ENCODE measurements around the gene PIEZO1.

PIEZO1 gene

DNA sequence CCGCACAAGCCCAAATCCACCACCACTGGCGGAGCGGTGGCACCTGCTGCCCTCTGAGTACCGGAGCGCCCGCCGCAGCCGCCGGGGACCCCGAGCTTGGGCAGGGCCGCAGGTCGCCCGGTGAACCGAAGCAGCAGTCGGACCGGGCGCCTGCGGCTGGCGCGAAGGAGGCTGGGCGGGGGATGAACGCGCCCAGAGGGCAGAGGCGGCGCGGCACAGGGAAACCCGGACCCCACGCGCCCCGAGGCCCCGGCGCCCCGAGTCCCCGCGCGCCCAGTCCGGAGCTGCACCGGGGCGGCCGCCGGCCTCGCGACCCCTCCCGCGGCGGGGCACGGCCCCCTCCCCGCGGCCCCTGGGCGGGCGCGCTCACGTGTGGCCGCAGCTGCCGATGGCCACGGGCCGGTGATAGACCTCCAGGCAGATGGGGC, 79.2 kb downstream of the PIEZO1 start:
- DNase-seq (ENCODE audit: low spot score) = peak; percentile 62

DNA sequence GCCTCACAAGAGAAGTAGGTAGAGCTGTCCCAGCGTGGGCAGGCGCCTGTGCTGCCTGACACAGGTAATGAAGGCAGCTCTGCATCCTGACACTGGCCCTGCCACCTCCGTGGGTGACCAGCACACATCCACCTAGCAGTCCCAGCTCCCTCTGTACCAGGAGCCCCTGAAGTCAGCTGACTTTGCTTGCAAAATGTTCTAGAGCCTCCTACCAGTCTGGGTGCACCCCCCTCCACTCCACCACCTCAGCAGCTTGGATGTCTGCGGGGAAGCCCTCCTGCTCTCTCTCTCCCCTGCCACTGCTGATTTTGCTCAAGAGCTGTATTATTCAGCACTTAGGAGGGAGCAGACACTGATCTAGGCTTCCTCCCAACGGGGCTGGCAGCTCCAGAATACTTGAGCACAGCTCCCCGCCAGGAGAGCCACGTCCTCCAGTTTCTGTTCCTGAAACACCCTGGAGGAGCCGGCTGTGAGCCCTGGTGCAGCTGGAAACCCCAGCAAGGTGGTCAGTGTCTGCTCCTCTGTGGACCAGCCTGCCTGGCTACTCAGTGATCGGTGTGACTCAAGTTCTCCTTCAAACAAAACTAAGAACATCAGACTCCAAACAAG, 79.8 kb downstream of the PIEZO1 start:
- DNase-seq (ENCODE audit: low spot score) = peak; percentile 59

DNA sequence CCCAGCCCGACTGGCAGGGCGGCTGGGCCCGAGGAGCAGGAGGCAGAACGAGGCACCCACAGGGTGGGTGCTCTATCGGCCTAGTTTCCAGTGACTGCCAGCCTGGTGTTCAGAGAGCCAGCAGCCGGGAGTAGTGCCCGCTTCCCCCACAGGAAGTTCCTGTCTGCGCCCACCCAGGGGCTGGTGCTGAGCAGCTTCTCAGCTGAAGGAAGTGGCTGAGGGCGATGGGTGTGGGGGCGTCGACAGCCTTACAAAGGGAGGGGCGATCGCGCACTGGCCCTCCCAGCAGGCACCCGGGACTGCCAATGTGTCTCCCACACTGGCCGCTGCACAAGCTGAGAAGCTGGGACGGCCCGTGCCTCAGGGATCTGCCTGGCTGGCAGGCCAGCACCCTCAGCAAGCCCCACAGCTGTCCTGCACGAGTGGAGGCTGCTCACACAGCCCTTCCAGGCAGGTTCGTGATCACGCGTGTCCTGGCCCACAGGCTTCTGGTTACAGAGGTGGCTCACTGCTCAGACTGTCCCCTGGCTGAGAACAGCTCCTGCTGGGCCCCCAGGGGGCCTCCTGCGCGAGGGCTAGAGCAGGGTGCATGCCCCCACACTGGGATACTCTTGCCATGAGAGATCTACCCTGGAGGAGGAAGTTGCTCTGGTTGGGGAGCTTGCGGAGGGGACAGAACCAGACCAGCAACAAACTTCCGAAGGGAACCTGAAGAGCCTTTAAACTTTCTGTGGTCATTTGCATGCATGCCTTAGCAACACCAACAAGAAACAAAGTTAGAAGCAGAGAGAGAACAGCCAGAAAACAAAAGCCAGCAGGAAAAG, 81.3 kb downstream of the PIEZO1 start:
- DNase-seq (ENCODE audit: low spot score) = no peak

DNA sequence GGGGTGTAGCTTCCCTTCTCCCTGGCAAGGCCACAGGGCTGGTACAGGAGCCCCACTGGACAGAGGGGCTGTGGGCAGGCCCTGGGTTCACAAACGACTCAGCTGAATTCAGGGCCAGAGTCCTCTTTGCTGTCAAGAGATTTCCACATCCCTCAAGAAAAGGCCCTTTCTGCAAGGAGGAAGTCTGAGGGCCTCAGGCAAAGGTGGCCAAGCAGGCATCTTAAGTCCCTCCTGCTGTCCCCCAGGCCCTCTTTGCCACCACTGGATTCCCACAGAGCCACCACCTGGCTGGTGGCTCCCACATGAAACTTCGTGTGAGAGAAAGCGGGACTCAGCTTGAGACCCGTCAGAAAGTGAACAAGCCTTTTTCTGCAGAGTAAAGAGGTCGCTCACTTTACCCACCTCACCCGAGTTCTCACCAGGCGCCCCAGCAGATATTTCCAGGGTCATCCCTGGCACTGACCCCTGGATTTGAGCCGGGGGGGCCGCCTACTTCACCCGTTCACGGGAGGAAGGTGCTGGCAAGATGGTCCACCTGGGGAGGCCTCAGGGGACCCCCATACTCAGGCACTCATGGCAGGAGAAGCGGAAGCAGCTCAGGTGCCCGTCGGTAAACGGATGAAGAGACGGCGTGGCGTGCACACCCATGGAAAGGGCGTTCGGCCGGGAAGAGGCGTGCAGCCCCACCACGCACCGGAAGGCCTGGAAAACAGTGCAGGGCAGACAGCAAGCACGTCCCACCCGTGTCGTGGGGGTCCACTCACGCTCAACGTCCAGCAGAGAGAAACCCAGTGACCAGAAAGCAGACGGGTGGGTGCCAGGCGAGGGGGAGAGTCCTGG, 82.4 kb downstream of the PIEZO1 start:
- DNase-seq (ENCODE audit: low spot score) = no peak

DNA sequence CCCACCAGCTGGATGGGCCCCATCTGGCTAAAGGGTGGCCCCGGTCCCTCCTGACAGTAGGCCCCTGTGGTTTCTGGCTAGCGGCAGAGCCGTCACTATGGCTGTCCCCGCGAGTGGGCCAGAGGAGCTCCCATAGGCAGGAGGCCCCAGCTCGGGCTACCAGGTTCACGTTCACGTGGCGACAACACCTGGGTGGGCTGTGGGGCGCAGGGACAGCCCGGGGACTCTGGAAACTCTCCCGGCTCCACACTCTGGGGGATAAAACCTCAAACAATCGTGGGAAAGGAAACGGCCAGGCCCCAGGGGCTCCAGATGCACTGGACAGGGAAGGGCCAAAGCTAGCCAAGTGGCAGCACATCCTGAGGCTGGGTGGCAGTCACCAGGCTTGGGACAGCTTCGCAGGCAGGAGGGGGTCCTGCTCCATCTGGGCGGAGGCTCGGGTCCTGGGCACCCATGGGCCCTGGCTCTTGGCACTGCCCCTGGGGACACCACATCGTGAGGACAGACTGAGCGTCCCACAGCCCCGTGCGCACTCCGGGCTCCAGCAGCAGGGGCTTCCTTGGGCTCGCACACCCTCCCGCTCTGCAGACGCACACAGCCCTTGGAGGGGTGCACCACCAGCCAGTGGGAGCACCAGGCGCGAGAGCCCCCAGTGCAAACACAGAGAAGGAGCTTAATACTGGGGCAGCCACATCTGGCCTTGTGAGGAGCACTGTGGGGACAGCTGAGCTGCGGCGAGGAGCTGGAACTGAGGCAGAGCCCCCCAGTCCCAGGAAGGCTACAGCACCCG, 83.2 kb downstream of the PIEZO1 start:
- DNase-seq (ENCODE audit: low spot score) = no peak

DNA sequence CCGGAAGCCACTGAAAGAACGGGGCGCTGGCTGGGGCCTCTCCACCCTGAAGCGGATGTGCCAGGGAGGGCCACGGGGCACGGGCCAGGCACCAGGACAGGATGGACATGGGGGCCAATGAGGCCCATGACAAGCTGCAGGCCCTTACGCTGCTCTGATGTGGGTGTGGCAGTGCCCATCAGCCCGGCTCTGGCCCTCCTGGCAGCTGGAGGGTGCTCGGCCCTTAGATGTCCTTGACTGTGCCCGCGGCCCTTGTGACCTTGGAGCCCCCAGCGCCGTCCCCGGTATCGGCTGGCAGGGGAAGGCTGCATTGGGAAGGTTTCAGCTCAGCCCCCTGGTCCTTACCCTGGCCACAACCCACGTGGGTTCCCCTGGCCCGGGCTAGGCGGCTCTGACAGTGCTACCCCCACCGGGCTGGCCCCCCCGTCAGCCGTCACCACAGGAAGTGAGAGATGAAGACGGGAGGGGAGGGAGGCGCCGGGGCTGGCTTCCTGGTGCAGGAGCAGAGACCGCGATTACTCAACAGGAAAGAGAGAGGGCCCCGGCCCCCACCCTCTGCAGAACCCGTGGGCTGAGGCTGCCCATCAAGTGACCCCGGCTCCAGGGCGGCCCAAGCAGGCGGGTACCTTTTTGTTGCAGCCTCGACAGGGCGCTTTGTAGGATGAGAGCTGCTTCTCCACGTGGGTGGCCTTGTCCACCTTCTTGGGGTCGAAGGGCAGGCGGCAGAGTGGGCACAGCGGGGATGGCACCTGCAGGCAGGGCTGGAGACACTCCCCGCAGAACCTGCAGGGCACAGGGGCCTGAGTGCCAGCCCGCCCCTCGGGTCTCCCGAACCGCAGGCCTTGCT, 84.2 kb downstream of the PIEZO1 start:
- DNase-seq (ENCODE audit: low spot score) = peak; percentile 84

DNA sequence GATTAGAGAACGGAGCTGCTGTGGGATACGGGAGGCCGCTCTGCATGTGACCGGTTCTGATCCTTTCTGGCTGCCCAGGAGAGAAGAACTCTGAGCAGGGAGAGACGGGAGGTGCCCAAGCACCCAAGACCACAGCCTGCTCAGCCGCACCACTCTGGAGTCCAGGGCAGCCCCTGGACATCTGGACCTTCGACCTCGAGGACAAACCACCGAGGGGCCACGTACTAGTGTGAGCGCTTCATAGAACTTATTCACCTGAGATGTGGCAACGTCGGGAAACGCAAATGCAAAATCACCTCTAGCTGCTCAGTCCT, 84.7 kb downstream of the PIEZO1 start:
- DNase-seq (ENCODE audit: low spot score) = no peak

DNA sequence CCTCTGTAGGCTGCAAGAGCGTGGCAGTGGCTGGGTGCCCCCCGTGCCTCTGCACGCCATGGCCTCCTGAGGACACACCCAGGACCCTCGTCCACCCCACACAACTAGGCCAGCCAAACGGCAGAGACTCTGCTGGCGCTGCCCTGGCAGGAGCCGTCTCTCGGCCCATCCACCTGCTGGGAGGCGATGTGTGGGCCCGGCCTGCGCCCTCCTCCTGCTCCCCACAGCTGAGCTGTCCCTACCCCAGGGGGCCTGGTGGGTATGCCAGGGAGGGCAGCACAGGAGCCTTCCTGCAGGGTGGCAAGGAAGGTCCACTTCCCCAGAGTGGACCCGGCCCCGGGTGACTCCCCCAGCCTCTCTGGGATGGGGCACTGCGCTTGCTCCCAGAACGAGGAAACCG, 85.8 kb downstream of the PIEZO1 start:
- DNase-seq (ENCODE audit: low spot score) = no peak

DNA sequence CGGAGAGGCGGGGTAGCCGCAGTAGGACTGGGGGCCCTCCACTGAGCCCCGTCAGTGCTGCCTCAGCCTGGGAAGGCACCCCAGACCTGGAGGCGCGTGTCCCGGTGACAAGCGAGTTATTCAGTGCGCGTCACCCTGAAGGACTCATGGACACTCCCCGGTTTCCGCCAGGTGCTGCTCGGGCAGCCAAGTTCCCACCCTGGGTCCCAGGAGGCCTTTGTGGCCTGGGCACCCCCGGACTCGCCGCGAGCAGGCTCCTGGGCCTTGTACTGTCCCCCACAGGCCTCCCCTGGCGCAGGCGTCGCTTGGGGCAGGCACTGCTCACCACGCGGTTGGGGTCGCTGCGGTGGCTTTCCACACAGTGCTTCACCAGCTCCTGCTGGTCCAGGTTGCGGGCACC, 86.4 kb downstream of the PIEZO1 start:
- no peak for DNase-seq (ENCODE audit: low spot score)

DNA sequence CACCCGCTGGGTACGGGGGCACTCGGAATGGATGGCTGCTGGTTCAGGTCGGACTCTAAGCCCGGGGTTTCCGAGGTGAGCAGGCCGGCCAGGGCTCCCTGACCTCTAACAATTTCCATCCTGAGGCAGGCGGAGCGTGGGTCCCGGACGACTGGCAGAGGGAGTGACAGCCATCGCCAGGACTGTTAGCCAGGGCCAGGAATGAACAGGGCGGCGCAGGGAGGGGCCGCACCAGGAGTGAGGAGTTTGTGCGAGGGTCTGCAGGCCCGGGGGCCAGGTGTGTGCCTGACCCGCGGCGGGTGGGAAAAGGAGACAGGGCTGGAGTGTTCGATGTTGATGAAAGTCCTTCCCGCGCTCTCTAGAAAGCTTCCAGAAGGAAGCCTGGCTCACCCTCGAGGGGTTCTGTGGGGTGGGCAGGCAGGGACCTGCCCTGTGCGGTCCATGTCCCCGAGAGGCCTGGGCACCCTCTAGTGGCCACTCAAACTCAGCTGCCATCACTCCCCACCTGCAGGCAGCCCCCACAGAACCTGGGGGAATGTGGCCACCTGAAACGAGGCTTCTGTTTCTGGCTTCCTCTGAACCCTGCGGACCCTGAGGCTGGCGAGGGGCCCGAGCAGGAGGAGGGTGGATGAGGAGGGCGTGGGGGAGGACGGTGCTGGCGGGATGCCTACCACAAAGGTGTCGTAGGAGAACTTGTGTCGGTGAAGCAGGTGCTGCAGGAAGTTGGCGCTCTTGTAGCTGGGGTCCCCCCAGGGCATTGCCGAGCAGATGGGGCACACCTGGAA, 87.0 kb downstream of the PIEZO1 start:
- no peak for DNase-seq (ENCODE audit: low spot score)

DNA sequence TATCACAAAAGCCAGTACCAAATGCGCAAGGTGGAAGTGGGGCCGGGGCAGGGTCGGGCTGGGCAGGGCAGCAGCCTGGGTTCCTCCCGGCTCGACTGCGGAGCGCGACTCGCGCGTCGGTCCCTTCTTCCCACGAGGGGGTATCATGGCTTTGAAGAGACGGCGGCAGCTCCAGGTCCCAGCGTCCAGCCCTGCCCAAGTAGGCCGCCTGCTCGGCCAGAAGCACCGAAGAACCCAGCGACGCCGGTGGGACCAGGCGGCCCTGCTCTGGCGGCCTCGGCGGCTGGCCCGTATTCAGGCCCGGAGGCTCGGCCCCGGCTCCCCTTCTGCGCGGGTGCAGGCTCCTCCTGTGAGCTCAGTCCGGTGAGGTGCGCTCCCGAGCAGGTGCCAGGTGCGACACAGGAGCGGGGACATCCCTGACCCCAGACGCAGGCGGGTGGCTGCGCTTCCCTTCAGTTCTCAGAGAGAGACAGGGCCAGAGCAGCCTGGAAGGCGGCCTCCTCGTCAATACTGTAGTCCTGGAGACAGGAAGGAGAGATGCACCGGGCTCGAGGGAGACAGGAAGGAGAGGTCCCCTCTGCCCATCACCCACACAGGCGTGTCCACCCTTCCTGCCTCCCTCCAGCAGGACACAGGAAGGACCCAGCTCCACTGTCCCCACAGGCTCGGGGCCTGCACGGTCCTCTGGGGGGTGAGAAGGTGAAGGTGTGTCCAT, 87.7 kb downstream of the PIEZO1 start:
- DNase-seq (ENCODE audit: low spot score) = no peak

DNA sequence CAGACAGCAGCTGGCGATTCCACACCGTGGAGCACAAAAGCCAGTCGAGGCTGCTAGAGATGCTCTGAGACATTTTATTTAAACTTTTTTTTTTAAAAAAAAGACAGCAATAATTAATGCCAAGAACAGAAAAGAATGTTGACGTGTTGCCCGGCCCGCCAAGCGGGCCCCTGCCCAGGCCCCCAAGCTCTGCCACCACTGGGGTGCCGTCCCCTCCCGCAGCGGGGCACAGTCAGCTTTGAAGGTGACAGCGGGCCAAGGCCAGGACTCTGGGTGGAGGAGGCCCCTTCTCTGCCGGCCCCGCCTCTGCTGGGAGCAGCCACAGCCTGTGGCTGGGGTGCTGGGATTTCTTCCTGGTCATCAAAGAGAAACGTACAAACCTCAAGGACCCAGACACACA, 88.6 kb downstream of the PIEZO1 start:
- no peak for DNase-seq (ENCODE audit: low spot score)

DNA sequence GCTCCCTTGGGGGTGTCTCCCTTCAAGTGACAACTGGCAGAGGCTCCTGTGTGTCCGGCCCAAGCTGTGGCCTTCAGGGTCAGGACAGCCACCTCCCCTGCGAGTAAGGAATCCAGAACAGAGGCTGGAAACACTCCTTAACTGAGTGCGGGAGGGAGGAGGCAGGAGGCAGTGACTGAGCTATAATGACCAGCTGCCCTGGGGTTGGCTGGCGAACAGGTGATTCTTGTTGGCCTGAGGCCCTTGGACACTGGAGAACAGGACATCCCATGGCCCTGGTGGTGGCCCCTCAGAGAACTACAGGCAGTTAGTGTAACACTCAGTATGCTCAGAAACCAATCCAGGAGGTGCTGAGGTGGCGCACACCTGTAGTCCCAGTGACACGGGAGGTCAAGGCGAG, 89.3 kb downstream of the PIEZO1 start:
- no peak for DNase-seq (ENCODE audit: low spot score)

DNA sequence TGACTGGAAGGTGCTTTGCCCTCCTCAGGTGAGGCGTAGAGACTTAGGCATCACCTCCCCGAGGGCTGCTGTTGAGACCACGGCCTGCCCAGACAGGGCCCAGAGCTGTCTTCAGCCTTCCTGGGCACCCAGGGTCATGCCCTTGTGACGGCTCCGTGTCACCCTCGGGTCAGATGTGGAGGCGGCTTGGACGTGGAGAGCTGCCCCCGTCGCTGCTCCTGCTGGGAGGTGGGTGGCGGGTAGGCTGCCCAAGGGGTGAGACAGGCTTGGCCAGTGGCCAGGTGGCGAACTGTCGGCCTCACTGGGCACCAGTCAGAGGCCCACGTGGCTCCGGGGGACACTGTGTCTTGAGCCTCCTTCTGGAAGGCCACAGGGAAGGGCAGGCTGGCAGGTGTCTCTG, 89.8 kb downstream of the PIEZO1 start:
- DNase-seq (ENCODE audit: low spot score) = no peak

DNA sequence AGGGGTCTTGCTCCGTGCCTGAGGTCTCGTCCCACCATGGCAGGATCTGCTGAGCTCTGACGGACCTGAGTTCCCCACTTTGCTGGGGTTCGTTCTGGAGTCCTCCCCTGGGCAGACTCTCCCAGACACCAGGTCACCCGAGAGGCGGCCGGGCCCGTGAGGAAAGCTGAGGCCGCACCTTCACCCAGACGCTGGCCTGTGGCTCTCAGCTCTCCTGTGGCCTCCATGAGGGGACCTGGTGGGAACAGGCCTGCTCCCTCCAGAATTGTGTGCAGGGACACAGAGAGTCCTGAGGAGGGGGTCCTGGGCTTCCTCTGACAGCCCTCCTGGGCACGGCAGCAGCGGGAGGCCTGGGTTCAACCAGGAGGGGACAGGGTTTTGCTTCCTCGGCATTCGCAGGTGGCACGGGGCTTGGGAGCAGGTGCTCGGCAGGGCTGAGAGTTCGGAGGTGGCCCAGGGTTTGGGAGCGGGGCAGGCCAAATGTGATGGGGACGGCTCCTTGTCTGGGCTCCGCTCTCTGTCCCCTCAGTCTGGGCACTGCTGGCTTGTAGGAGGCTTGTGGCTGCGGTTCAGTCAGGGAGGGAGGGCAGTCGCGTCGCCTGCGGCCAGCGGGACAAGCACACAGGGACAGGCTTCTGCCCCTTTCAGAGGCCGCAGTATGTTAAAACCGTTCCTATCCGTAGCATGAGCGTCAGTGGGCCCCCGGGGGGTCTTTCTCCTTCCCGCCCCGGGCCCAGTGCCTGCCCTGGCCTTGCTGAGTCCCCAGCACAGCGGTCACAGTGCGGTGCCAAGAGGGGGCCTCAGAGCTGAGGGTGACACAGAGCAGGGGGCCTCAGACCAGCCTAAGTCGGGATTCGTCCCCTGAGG, 90.6 kb downstream of the PIEZO1 start:
- no peak for DNase-seq (ENCODE audit: low spot score)

DNA sequence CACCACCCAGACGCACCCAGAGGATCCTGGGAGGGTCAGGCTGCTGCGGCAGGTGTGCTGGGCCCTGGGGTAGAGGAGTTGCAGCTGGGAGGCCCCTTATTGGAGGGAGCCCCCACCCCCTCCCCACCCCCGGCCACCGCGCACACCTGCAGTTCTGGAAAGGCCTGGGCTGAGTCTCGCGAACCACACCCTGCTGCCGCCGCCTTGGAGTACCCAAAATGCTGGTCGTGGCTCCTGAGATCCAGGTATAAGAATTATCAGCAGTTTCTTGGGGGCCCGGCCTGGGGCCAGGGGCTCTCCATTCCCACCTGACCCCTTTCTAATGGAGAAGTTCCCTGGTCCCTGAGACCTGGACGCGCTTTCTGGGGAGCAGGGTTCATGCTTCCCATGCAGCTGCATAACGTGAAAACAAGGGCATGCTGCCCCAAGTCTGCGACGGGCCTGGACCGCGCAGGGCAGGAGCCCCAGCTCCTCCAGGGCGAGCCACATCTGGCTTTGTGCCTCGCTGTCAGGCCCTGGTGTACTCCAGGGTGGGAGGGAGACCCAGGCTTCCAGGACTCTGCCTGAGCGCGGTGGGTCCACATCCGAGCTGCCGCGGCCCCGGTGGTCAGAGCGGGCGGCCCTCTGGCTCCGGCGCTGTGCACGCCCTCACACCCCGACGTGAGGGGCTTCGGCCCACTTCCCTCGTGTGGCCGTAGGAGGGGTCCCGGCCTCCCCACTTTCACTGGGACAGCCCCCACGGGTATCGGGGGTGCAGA, 91.4 kb downstream of the PIEZO1 start:
- DNase-seq (ENCODE audit: low spot score) = no peak

DNA sequence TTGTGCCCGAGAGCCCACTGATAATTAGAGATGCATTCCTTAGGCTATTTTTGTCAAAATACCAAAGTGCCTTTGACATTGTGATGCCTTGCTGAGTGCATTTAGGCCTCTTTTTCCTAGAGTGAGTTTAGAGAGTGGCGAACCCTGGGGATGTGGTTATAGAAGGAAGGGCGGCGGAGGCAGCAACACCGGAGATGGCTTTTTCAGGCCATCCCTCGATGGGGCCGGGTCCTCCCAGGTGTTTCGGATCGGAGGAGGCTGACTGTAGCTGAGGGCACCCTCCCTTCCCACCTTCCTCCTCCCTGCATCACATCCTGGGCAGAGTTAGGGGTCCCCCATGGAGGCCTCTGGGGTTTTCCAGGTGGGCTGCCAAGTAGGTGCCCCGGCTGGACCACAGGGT, 92.2 kb downstream of the PIEZO1 start:
- no peak for DNase-seq (ENCODE audit: low spot score)

DNA sequence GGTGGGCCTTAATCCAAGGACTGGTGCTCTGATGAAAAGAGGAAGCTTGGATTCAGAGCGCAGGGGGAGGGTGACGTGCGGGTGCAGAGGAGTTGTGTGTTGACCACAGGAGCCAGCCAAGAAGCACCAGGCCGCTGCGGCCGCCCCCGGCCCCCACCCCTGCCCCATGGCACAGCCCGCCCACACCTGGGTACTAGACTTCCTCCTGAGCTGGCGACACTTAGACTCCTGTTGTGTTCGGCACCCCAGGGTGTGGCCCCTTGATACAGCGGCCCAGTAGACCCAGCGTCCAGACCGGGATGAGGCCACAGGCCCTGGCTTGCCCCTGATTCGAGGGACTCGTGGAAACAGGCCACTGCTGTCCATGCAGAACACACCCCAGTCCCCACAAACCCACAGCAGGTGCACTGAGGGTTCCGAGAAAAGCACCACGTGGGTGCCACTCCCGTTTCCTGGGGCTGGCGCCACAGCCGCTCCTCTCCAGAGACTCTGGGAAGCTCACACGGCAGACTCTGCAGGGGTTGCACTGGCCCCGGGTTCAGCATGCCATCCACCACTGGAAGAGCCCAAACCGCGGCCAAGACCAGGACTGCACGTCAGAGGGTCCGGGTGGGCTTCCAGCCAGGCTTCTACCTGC, 93.0 kb downstream of the PIEZO1 start:
- DNase-seq (ENCODE audit: low spot score) = no peak
